ENCODE measurements around the gene ZNF35.
A peak's percentile ranks its signal among the peaks of the same experiment; 100 is the strongest.

The ZNF35 gene

GRCh38 chr3:44685128-44685800 is 36.7 kb downstream of the ZNF35 start:
- peak; percentile 88 for DNase-seq (ENCODE audit: low spot score)

DNA sequence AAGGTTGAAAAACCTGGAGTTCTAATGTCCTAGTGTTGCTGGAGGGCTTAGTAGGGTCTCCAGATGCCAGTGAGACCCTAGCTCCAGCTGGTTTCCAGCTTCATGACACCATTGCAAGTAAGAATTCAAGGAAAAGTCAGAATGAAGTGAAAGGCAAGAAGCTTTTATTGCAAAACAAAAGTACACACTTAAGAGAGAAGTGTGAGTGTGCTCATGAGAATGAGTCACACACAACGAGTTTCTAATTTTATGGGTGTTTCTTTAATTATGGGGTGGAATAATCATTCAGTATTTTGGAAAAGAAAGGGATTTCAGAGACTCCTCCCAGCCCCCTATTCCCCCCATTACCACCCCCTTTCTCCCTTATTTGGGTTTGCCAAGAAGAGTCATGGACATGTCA is 39.4 kb downstream of the ZNF35 start:
- DNase-seq (ENCODE audit: low spot score) = no peak
